Activated T-helper 17 cell treated with anti-CD3 and anti-CD28 coated beads, Interleukin-2, amount 50 U/mL, for 72 hours (primary cell): ENCODE data around the gene ALDOA. TPM values are rescaled to one million over a fixed set of nuclear protein-coding genes. Genes with fewer than 3 reads are reported as not detected.

Experiments
- ATAC-seq: fragments of 150-1000 bp; cut with Tn5 transposase; replicated peaks from 2 replicates; pipeline ENCODE4 v1.10.0; 2021; ENCODE audit warnings: mild to moderate bottlenecking, moderate library complexity
- H3K27ac Mint-ChIP-seq: one replicate; pipeline ENCODE4 v1.8.0; 2022; ENCODE audit warnings: mixed read lengths
- H3K27me3 Mint-ChIP-seq: one replicate; pipeline ENCODE4 v1.8.0; 2022; ENCODE audit warnings: mixed read lengths
- H3K36me3 Mint-ChIP-seq: one replicate; pipeline ENCODE4 v1.8.0; 2022; ENCODE audit warnings: low read depth, mild to moderate bottlenecking, mixed read lengths
- H3K4me1 Mint-ChIP-seq: one replicate; pipeline ENCODE4 v1.8.0; 2022; ENCODE audit warnings: mixed read lengths
- H3K4me3 Mint-ChIP-seq: one replicate; pipeline ENCODE4 v1.8.0; 2022; ENCODE audit warnings: mild to moderate bottlenecking, mixed read lengths
- H3K9me3 Mint-ChIP-seq: one replicate; pipeline ENCODE4 v1.8.0; 2022; ENCODE audit warnings: mixed read lengths
- total RNA-seq, 2 donors: library from RNA; stranded (reverse); gene quantifications; one replicate each; pipeline ENCODE4 v1.2.3, GENCODE V29; 2022

ALDOA gene
- total RNA-seq, 2 donors from 2014 or later: 2,200 to 3,862 TPM

DNA sequence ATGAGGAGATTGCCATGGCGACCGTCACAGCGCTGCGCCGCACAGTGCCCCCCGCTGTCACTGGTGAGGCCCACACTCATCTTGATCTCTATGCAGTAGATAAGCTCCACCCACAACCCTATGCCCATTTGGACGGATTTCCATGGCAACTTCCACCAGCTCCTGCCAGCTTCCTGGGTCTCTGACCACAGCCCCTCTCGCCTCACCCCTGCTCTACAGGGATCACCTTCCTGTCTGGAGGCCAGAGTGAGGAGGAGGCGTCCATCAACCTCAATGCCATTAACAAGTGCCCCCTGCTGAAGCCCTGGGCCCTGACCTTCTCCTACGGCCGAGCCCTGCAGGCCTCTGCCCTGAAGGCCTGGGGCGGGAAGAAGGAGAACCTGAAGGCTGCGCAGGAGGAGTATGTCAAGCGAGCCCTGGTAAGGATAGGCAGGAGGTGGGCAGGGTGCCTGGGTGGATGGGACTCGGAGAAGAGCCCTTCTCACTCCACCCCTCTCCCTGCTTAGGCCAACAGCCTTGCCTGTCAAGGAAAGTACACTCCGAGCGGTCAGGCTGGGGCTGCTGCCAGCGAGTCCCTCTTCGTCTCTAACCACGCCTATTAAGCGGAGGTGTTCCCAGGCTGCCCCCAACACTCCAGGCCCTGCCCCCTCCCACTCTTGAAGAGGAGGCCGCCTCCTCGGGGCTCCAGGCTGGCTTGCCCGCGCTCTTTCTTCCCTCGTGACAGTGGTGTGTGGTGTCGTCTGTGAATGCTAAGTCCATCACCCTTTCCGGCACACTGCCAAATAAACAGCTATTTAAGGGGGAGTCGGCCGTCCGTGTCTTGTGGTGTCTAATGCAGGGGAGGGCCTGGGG lies 4.3 kb downstream of the ALDOA start:
- Mint-ChIP-seq H3K4me3 (peak overlapping the region; percentile 67), H3K27me3 (no peaks in the 10 kb centered on the region), H3K27ac (peak overlapping the region; percentile 65), H3K4me1 (peaks cover 9% of the 10 kb centered on the region), H3K9me3 (no peaks in the 10 kb centered on the region), H3K36me3 (peaks cover 79% of the 10 kb centered on the region)
- ATAC-seq: no peak

DNA sequence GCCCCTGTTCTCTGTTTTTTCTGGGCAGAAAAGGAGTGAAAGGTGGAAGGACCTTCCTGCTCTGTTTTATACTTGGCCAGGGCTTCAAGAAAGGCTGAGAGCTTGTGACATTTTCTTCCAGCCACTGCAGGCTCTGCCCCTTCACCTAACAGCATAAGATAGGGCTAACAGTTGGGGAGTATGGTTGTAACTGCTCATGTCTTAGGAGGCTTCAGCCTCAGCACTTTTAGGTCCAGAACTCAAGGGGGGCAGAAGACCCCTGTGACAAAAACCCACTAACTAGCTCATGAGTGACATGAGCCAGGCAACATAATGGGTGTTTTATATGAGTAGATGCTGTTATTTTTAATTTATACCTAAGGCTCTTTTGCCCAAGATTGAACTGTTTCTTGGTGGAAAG lies 4.9 kb downstream of the ALDOA start:
- Mint-ChIP-seq H3K9me3 (no peaks in the 10 kb centered on the region), H3K4me1 (peaks cover 9% of the 10 kb centered on the region), H3K36me3 (peaks cover 77% of the 10 kb centered on the region), H3K4me3 (peak overlapping the region; percentile 67), H3K27ac (peak overlapping the region; percentile 65), H3K27me3 (no peaks in the 10 kb centered on the region)
- no peak for ATAC-seq

DNA sequence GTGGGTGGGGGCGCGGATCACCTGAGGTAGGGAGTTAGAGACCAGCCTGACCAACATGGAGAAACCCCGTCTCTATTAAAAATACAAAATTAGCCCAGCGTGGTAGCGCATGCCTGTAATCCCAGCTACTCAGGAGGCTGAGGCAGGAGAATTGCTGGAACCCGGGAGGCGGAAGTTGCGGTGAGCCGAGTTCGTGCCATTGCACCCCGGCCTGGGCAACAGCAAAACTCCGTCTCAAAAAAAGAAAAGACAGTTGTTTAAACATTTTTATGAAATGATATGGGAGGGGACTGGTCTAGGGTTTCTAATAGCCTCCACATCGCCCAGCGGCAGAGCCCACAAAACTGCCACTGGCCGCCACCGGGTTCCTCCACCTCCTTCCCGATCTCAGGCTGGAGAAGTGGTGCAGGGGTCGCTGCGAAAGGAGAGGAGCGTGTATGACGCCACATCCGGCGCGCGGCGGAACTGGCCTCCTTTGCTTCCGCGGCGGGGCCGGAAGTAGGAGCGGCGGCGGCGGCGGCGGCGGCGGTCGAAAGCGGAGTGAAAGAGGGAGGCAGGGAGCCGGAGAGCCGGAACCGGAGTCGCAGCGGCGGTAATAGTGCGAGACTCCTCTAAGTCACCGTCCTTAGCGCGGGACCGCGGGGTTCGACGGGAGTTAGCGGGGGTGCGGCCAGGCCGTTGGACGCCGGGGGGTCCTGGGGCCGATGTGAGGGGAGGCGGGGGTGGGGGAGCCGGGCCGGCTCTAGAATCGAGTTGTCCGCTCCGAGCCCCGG lies 10.1 kb downstream of the ALDOA start, which contains the start of gene PPP4C:
Gene PPP4C (plus strand): TSS at position 492 of the 773 bp plus-strand sequence. CDS start 384 bp downstream, outside the sequence.
- H3K27ac Mint-ChIP-seq: peak within 1 kb of the TSS; percentile 97
- peak within 1 kb of the TSS; percentile 91 for H3K4me3 Mint-ChIP-seq
- peak; percentile 88 for ATAC-seq
- no peaks in the 10 kb centered on the region for H3K27me3 Mint-ChIP-seq
- H3K9me3 Mint-ChIP-seq: no peaks in the 10 kb centered on the region
- H3K4me1 Mint-ChIP-seq: peaks cover 11% of the 10 kb centered on the region
- H3K36me3 Mint-ChIP-seq: peaks cover 76% of the 10 kb centered on the region

DNA sequence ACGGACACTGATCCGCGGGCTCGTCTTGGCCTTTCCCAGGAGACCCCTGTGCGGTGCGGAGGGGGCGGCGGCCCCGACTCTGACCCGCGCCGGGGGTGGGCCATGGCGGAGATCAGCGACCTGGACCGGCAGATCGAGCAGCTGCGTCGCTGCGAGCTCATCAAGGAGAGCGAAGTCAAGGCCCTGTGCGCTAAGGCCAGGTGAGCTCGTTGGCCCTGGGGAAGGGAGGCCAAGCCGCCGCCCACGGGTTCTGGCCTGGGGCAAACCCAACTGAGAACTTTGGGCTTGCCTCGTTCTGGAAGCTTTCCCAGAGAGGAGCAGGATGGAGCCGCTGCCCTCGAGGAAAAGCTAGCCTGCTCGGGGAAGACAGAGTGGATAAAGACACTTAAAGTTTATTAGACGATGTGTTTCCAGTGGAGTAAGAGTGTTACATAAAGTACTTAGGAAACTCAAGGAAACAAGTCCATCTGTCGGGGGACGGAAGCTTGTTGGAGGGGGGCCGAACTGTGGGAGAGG lies 10.8 kb downstream of the ALDOA start:
- peak; percentile 11 for ATAC-seq
- no peaks in the 10 kb centered on the region for H3K9me3 Mint-ChIP-seq
- peaks cover 76% of the 10 kb centered on the region for H3K36me3 Mint-ChIP-seq

DNA sequence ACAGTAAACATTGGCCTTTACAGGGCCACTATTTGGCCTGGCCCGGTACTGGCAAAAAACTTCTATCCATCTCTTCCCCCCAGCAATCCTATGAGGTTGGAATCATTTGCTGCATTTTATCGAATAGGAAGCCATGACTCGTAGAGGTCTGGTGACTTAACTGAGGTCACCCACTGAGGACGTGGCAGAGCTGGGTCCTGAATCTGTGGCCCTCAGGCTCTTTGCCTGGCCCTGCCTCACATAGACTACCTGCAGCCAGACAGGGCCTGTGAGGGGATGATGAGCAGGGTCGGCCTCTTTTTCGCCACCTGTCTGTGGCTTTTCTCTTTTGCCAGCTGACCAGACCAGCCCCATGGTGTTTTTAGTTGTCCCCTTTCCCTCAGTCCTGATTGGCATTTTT lies 12.1 kb downstream of the ALDOA start:
- ATAC-seq: no peak
- Mint-ChIP-seq H3K27me3 (no peaks in the 10 kb centered on the region), H3K27ac (peak overlapping the region; percentile 97), H3K9me3 (no peaks in the 10 kb centered on the region), H3K36me3 (peaks cover 78% of the 10 kb centered on the region), H3K4me1 (peaks cover 11% of the 10 kb centered on the region), H3K4me3 (peak overlapping the region; percentile 91)

More for the DNA sequence above, 10.8 kb downstream of the ALDOA start:
- peaks cover 11% of the 10 kb centered on the region for H3K4me1 Mint-ChIP-seq
- peak overlapping the region; percentile 97 for H3K27ac Mint-ChIP-seq
- H3K4me3 Mint-ChIP-seq: peak overlapping the region; percentile 91
- no peaks in the 10 kb centered on the region for H3K27me3 Mint-ChIP-seq

- Mint-ChIP-seq H3K27me3 (no peaks in the 10 kb centered on the region), H3K4me1 (peaks cover 11% of the 10 kb centered on the region), H3K27ac (no peak overlapping the region), H3K36me3 (peaks cover 89% of the 10 kb centered on the region), H3K9me3 (no peaks in the 10 kb centered on the region), H3K4me3 (no peak overlapping the region)
- ATAC-seq: no peak
Measured at GRCh38 chr16:30078744-30079143, 13.2 kb downstream of the ALDOA start.

GRCh38 chr16:30079480-30079879 lies 13.9 kb downstream of the ALDOA start:
- Mint-ChIP-seq H3K4me3 (no peak overlapping the region), H3K36me3 (peaks cover 97% of the 10 kb centered on the region), H3K27me3 (no peaks in the 10 kb centered on the region), H3K27ac (no peak overlapping the region), H3K9me3 (no peaks in the 10 kb centered on the region), H3K4me1 (peaks cover 11% of the 10 kb centered on the region)
- no peak for ATAC-seq

GRCh38 chr16:30082545-30083090 lies 17.1 kb downstream of the ALDOA start:
- ATAC-seq: no peak
- Mint-ChIP-seq H3K27me3 (no peaks in the 10 kb centered on the region), H3K36me3 (peaks cover 69% of the 10 kb centered on the region), H3K27ac (peak overlapping the region; percentile 50), H3K4me3 (no peak overlapping the region), H3K4me1 (no peaks in the 10 kb centered on the region), H3K9me3 (no peaks in the 10 kb centered on the region)

DNA sequence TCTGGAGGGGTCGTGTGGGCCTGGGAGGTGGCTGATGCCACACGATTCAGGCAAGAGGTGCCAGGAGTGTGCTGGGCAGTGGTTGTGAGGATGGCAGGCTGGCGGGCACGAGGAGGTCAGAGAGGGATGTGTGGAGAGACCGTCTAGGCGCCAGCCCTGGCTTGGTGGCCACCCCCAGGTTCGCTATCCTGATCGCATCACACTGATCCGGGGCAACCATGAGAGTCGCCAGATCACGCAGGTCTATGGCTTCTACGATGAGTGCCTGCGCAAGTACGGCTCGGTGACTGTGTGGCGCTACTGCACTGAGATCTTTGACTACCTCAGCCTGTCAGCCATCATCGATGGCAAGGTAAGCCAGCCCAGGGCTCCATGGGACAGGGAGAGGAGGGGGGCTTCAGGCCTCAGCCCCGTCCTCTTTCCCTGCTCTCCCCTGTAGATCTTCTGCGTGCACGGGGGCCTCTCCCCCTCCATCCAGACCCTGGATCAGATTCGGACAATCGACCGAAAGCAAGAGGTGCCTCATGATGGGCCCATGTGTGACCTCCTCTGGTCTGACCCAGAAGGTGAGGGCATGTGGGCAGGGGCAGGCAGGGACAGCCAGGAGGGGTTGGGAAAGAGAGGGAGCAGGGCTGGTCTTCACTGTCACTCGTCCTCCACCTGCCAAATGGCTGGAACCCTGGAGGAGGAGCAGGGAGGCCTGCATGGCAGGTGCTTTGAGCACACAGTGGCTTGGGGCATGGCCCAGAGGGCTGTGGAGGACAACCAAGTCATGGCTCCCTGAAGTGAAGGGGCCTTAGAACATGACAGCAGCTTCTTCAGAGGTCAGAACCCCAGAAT lies 17.9 kb downstream of the ALDOA start:
- H3K4me1 Mint-ChIP-seq: no peaks in the 10 kb centered on the region
- no peaks in the 10 kb centered on the region for H3K9me3 Mint-ChIP-seq
- no peak overlapping the region for H3K4me3 Mint-ChIP-seq
- ATAC-seq: no peak
- peaks cover 61% of the 10 kb centered on the region for H3K36me3 Mint-ChIP-seq
- peak overlapping the region; percentile 13 for H3K27ac Mint-ChIP-seq
- no peaks in the 10 kb centered on the region for H3K27me3 Mint-ChIP-seq

DNA sequence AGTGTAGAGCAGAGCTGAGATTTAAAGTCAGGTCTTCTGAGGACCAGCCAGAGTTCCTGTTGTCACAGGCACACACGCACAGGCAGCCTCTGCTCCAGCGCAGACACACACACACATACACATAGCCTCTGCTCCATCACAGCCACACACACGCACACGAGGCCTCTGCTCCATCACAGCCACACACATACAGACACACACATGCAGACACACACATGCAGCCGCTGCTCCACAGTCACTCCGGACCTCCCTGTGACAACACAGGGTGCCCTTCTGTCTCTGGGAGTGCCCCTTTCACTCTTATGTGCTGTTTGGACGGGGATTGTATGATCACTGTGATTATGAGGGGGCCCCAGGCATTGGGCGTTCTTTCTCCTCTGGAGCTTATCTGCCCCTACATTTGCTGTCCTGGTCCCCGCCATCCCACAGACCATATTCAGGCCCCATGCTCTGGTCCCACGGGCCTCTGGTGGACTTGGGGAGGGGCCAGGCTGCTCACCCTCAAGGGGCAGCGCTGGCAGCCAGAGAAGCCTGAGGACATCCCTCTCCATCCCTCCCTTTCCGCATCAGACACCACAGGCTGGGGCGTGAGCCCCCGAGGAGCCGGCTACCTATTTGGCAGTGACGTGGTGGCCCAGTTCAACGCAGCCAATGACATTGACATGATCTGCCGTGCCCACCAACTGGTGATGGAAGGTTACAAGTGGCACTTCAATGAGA lies 18.7 kb downstream of the ALDOA start:
- Mint-ChIP-seq H3K9me3 (no peaks in the 10 kb centered on the region), H3K36me3 (peaks cover 53% of the 10 kb centered on the region), H3K27ac (peak overlapping the region; percentile 13), H3K27me3 (no peaks in the 10 kb centered on the region), H3K4me3 (no peak overlapping the region), H3K4me1 (no peaks in the 10 kb centered on the region)
- peak; percentile 16 for ATAC-seq

- H3K4me1 Mint-ChIP-seq: no peaks in the 10 kb centered on the region
- H3K27me3 Mint-ChIP-seq: no peaks in the 10 kb centered on the region
- ATAC-seq: no peak
- no peak overlapping the region for H3K4me3 Mint-ChIP-seq
- no peak overlapping the region for H3K27ac Mint-ChIP-seq
- H3K36me3 Mint-ChIP-seq: peaks cover 48% of the 10 kb centered on the region
- no peaks in the 10 kb centered on the region for H3K9me3 Mint-ChIP-seq
Measured at GRCh38 chr16:30084816-30085159, 19.2 kb downstream of the ALDOA start.

DNA sequence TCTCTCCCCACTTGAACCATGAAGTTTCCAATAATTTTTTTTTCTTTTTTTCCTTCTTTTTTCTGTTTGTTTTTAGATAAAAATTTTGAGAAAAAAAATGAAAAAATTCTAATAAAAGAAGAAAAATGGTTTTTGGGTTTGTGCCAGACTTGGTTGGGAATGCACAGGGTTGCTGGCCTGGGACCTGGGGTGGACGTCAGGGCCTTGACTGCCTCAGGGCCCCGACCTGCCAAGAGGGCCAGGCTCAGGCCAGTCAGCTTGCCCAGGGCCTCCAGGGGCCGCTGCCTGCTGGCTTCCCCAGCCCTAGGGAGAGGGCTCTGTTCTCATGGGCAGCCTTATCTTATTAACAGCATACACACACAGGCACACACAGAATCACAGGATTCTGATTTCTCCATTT lies 19.7 kb downstream of the ALDOA start:
- H3K9me3 Mint-ChIP-seq: no peaks in the 10 kb centered on the region
- H3K27me3 Mint-ChIP-seq: no peaks in the 10 kb centered on the region
- ATAC-seq: no peak
- no peak overlapping the region for H3K27ac Mint-ChIP-seq
- H3K36me3 Mint-ChIP-seq: peaks cover 43% of the 10 kb centered on the region
- no peak overlapping the region for H3K4me3 Mint-ChIP-seq
- H3K4me1 Mint-ChIP-seq: no peaks in the 10 kb centered on the region

GRCh38 chr16:30085820-30086219 lies 20.3 kb downstream of the ALDOA start:
- no peaks in the 10 kb centered on the region for H3K9me3 Mint-ChIP-seq

More at GRCh38 chr16:30085820-30086219, 20.3 kb downstream of the ALDOA start:
- no peak overlapping the region for H3K27ac Mint-ChIP-seq
- H3K4me1 Mint-ChIP-seq: no peaks in the 10 kb centered on the region
- no peak for ATAC-seq
- no peak overlapping the region for H3K4me3 Mint-ChIP-seq
- peaks cover 37% of the 10 kb centered on the region for H3K36me3 Mint-ChIP-seq
- H3K27me3 Mint-ChIP-seq: no peaks in the 10 kb centered on the region
